Esophagus squamous epithelium (tissue), 5 donors: ENCODE measurements around the gene KCNMA1. TPM values are rescaled to one million over a fixed set of nuclear protein-coding genes. Genes with fewer than 3 reads are reported as not detected.
A peak's percentile ranks its signal among the peaks of the same experiment; 100 is the strongest.
"Not testable (repeated sequence)": the region's sequence is repeated elsewhere in the genome, so short reads cannot be mapped to it uniquely, and the experiment has no call there.

Experiments
- DNase-seq: peaks from one replicate; lab custom pipeline; 2025; lab: John Stamatoyannopoulos, UW
- H3K27ac ChIP-seq, 4 donors: fragments of 200-600 bp; sonication (generic); one replicate each; pipeline ENCODE4 v1.5.1; 2016 to 2019; ENCODE audit warnings: mild to moderate bottlenecking in 1 of 4
- H3K27me3 ChIP-seq, 4 donors: fragments of 200-600 bp; sonication (generic); 1 replicate in 3 of 4; 2 replicates in 1 of 4; pipeline versions ENCODE4 v1.5.1 to v1.6.0; 2017 to 2021; ENCODE audit warnings: antibody characterized with exemption in 1 of 4
- H3K36me3 ChIP-seq, 3 donors: fragments of 200-600 bp; sonication (generic); one replicate each; pipeline ENCODE4 v1.5.1; 2016 to 2019
- H3K4me1 ChIP-seq, 3 donors: fragments of 200-600 bp; sonication (generic); one replicate each; pipeline ENCODE4 v1.5.1; 2017 to 2019
- H3K4me3 ChIP-seq, 4 donors: fragments of 200-600 bp; sonication (generic); 1 replicate in 3 of 4; 2 replicates in 1 of 4; pipeline ENCODE4 v1.5.1; 2016 to 2019; ENCODE audit warnings: mild to moderate bottlenecking in 2 of 4, moderate library complexity in 1 of 4
- H3K9me3 ChIP-seq, 3 donors: fragments of 200-600 bp; sonication (generic); one replicate each; pipeline ENCODE4 v1.5.1; 2016 to 2019
- CTCF ChIP-seq, 6 experiments: fragments of 450-650 bp in 4 of 6; fragments of 200-600 bp in 2 of 6; sonication (generic) in 2 of 6; IDR thresholded peaks; one replicate each; pipeline ENCODE4 v1.5.1; 2016 to 2019; ENCODE audit warnings: antibody characterized with exemption in 6 of 6, mild to moderate bottlenecking in 4 of 6, moderate library complexity in 4 of 6
- POLR2A ChIP-seq, 4 donors: fragments of 450-650 bp; IDR thresholded peaks; one replicate each; pipeline ENCODE4 v1.6.1; 2017; ENCODE audit warnings: antibody characterized with exemption in 4 of 4, mild to moderate bottlenecking in 4 of 4, moderate library complexity in 3 of 4
- WGBS, 2 donors: methylation state at CpG; one replicate each; pipeline ENCODE4 v1.1.5; 2018; 5-methylcytosine and 5-hydroxymethylcytosine counted together
- intact Hi-C: fragments of 100-400 bp; cut with DNase I; formaldehyde crosslinking; loops from one replicate; pipeline ENCODE4 v1.15.0; 2022
- total RNA-seq, 4 donors: library from RNA; depleted of rRNA; stranded (reverse); fragments of >200 nt; gene quantifications; one replicate each; pipeline ENCODE4 v1.1.0, GENCODE V29; 2016
- donor health status: DM: yes; HTN: yes; CAD: no.

KCNMA1 gene
- total RNA-seq, 4 donors from 2014 or later = 7.5 to 74.2 (median 18.0) TPM

- 56 to 70% methylated on average over 2 to 4 of the region's 4 CpGs for WGBS, 2 donors
- Histone ChIP-seq H3K27me3 (no peaks in the 10 kb centered on the region), H3K36me3 (no peaks in the 10 kb centered on the region), H3K9me3 (no peaks in the 10 kb centered on the region), H3K27ac (peak overlapping the region; percentile 4 to 60 (median 50)), H3K4me3 (no peak overlapping the region), H3K4me1 (peaks cover 0 to 33% (median 4%) of the 10 kb centered on the region in 3 donors)
- no peak for DNase-seq
- no peak for TF ChIP-seq CTCF (IDR thresholded peaks at IDR 0.05)
- no peak for TF ChIP-seq POLR2A (IDR thresholded peaks at IDR 0.05)
- intact Hi-C loops = no loop called here
Measured at GRCh38 chr10:77576007-77576367, 61.6 kb downstream of the KCNMA1 start.

- no peak overlapping the region for H3K4me3 ChIP-seq
- no peaks in the 10 kb centered on the region for H3K9me3 ChIP-seq
- no peaks in the 10 kb centered on the region for H3K36me3 ChIP-seq
- TF ChIP-seq CTCF (IDR thresholded peaks at IDR 0.05) (no peak), POLR2A (IDR thresholded peaks at IDR 0.05) (no peak)
- 58 to 75% methylated on average over 5 to 7 of the region's 10 CpGs for WGBS, 2 donors
- peak overlapping the region; percentile 4 to 60 (median 45) for H3K27ac ChIP-seq
- H3K27me3 ChIP-seq = no peaks in the 10 kb centered on the region
- DNase-seq = no peak
- intact Hi-C loops = no loop called here
- H3K4me1 ChIP-seq = peaks cover 0 to 33% (median 4%) of the 10 kb centered on the region in 3 donors
Measured at GRCh38 chr10:77575271-77576006, 62.2 kb downstream of the KCNMA1 start.

- no peak for DNase-seq
- Histone ChIP-seq H3K4me3 (no peak overlapping the region), H3K4me1 (peaks cover 0 to 33% (median 4%) of the 10 kb centered on the region in 3 donors), H3K27ac (peak overlapping the region in 3 of 4 donors; percentile 3 to 60 (median 35)), H3K36me3 (no peaks in the 10 kb centered on the region), H3K27me3 (no peaks in the 10 kb centered on the region), H3K9me3 (no peaks in the 10 kb centered on the region)
- no peak for TF ChIP-seq POLR2A (IDR thresholded peaks at IDR 0.05)
- TF ChIP-seq CTCF (IDR thresholded peaks at IDR 0.05) = no peak
- intact Hi-C loops = no loop called here
- WGBS, 2 donors = 66 to 76% methylated on average over 3 of the region's 3 CpGs
Measured at GRCh38 chr10:77574438-77574837, 63.2 kb downstream of the KCNMA1 start.

GRCh38 chr10:77572520-77572919, 65.1 kb downstream of the KCNMA1 start:
- H3K4me3 ChIP-seq, intact Hi-C loops, H3K36me3 ChIP-seq, H3K27ac ChIP-seq, H3K27me3 ChIP-seq, DNase-seq, H3K9me3 ChIP-seq: not testable (repeated sequence)
- peaks cover 0 to 33% (median 4%) of the 10 kb centered on the region in 3 donors for H3K4me1 ChIP-seq
- WGBS, 2 donors = 78 to 94% methylated on average over 3 to 4 of the region's 4 CpGs

GRCh38 chr10:77571490-77571889, 66.1 kb downstream of the KCNMA1 start:
- no peak for TF ChIP-seq POLR2A (IDR thresholded peaks at IDR 0.05)
- no peak for TF ChIP-seq CTCF (IDR thresholded peaks at IDR 0.05)
- peak overlapping the region in 1 of 4 donors; percentile 38 for H3K27ac ChIP-seq

More at GRCh38 chr10:77571490-77571889, 66.1 kb downstream of the KCNMA1 start:
- H3K4me1 ChIP-seq = peaks cover 0 to 30% (median 4%) of the 10 kb centered on the region in 3 donors
- no peaks in the 10 kb centered on the region for H3K36me3 ChIP-seq
- H3K9me3 ChIP-seq = no peaks in the 10 kb centered on the region
- no peak overlapping the region for H3K4me3 ChIP-seq
- intact Hi-C loops = no loop called here
- no peak for DNase-seq
- 32 to 41% methylated on average over 3 of the region's 3 CpGs for WGBS, 2 donors
- H3K27me3 ChIP-seq = peaks cover 0 to 4% (median 0%) of the 10 kb centered on the region in 4 donors
